SK-N-SH (cell line): Measurements from ENCODE around the gene BRDT. TPM values are rescaled to one million over a fixed set of nuclear protein-coding genes. Genes with fewer than 3 reads are reported as not detected.

Experiments used
- CTCF ChIA-PET: fragments of 300-600, 350-600 bp; formaldehyde crosslinking; extraction: SDS; loops from one replicate; lab custom pipeline; 2021; lab: Yijun Ruan, JAX
- POLR2A ChIA-PET: fragments of 350-600 bp; sonication (Branson Sonifier 250); formaldehyde crosslinking; extraction: SDS; loops from one replicate; lab custom pipeline; 2020; ENCODE audit warnings: antibody characterized with exemption, inconsistent platforms; lab: Yijun Ruan, JAX
- DNase-seq: peaks from one replicate; pipeline ENCODE4 v3.0.0; 2012
- H2AFZ ChIP-seq: fragments of 200-600 bp; sonication (generic); 2 replicates; pipeline ENCODE4 v1.8.1; 2016; ENCODE audit warnings: antibody characterized with exemption, mild to moderate bottlenecking, low read depth
- H3F3A ChIP-seq: fragments of 200-600 bp; sonication (generic); replicated peaks from 2 replicates; pipeline ENCODE3; 2016; ENCODE audit warnings: antibody characterized with exemption, mild to moderate bottlenecking; ENCODE audit not compliant: insufficient read depth
- H3K27ac ChIP-seq, 2 experiments: fragments of 200-500 bp in 1 of 2; fragments of 200-600 bp in 1 of 2; sonication (Bioruptor generic) in 1 of 2; sonication (generic), shearing (Covaris generic) in 1 of 2; 2 replicates each; pipeline versions ENCODE4 v1.5.1 to v1.6.1; 2014 to 2016; ENCODE audit warnings: low read depth in 2 of 2, inconsistent platforms in 1 of 2, low read length in 1 of 2, mild to moderate bottlenecking in 1 of 2, mixed read lengths in 1 of 2
- H3K27me3 ChIP-seq: fragments of 200-600 bp; sonication (generic), shearing (Covaris generic); 2 replicates; pipeline ENCODE4 v1.6.1; 2016; ENCODE audit warnings: mixed run types; ENCODE audit not compliant: insufficient read depth
- H3K36me3 ChIP-seq, 2 experiments: fragments of 200-500 bp in 1 of 2; fragments of 200-600 bp in 1 of 2; sonication (Bioruptor generic) in 1 of 2; sonication (generic) in 1 of 2; replicated peaks in 1 of 2; 2 replicates each; pipeline versions ENCODE3 to v1.5.1; 2014 to 2016; ENCODE audit warnings: low read length in 1 of 2, mild to moderate bottlenecking in 1 of 2; ENCODE audit not compliant: insufficient read depth in 2 of 2, control insufficient read depth in 1 of 2
- H3K4me1 ChIP-seq, 2 experiments: fragments of 200-500 bp in 1 of 2; fragments of 200-600 bp in 1 of 2; sonication (Bioruptor generic) in 1 of 2; sonication (generic), shearing (Covaris generic) in 1 of 2; 2 replicates each; pipeline versions ENCODE4 v1.5.1 to v1.6.1; 2014 to 2016; ENCODE audit warnings: low read depth in 1 of 2, low read length in 1 of 2, mixed run types in 1 of 2; ENCODE audit not compliant: insufficient read depth in 2 of 2, control insufficient read depth in 1 of 2
- H3K4me2 ChIP-seq: fragments of 200-600 bp; sonication (generic), shearing (Covaris generic); 2 replicates; pipeline ENCODE4 v1.6.1; 2017; ENCODE audit warnings: mixed run types
- H3K4me3 ChIP-seq, 2 experiments: fragments of 200-500 bp in 1 of 2; fragments of 200-600 bp in 1 of 2; sonication (Bioruptor generic) in 1 of 2; sonication (generic), shearing (Covaris generic) in 1 of 2; 2 replicates each; pipeline versions ENCODE4 v1.5.1 to v1.8.1; 2014 to 2016; ENCODE audit warnings: low read depth in 2 of 2, inconsistent platforms in 1 of 2, low read length in 1 of 2, mild to moderate bottlenecking in 1 of 2, mixed read lengths in 1 of 2, moderate library complexity in 1 of 2
- H3K79me2 ChIP-seq: fragments of 200-600 bp; sonication (generic); 2 replicates; pipeline ENCODE4 v1.8.1; 2017; ENCODE audit warnings: mild to moderate bottlenecking; ENCODE audit not compliant: insufficient read depth
- H3K9ac ChIP-seq: fragments of 200-600 bp; sonication (generic); 2 replicates; pipeline ENCODE4 v1.6.1; 2017; ENCODE audit warnings: mixed run types
- H3K9me2 ChIP-seq: fragments of 200-600 bp; sonication (generic); 2 replicates; pipeline ENCODE4 v1.6.1; 2017; ENCODE audit warnings: mixed run types
- H3K9me3 ChIP-seq: fragments of 200-600 bp; sonication (generic); 2 replicates; pipeline ENCODE4 v1.6.1; 2017; ENCODE audit warnings: mixed run types, mild to moderate bottlenecking, moderate library complexity
- H4K20me1 ChIP-seq: fragments of 200-600 bp; sonication (generic); 2 replicates; pipeline ENCODE4 v1.6.1; 2017; ENCODE audit warnings: mild to moderate bottlenecking, mixed run types; ENCODE audit not compliant: insufficient read depth
- CHD2 ChIP-seq: fragments of 150-350 bp; IDR thresholded peaks from 2 replicates; pipeline ENCODE4 v1.6.1; 2018; ENCODE audit warnings: low read length; ENCODE audit not compliant: partially characterized antibody
- ELF1 ChIP-seq: IDR thresholded peaks from 2 replicates; pipeline ENCODE4 v1.4.0; 2012
- EP300 ChIP-seq, 2 experiments: IDR thresholded peaks; 2 replicates each; pipeline versions ENCODE4 v1.4.0 to v1.6.1; 2012; ENCODE audit warnings: borderline replicate concordance in 1 of 2, low read depth in 1 of 2, low read length in 1 of 2
- EZH2phosphoT487 ChIP-seq: fragments of 200-600 bp; sonication (generic); IDR thresholded peaks from 2 replicates; pipeline ENCODE4 v1.6.1; 2017; ENCODE audit warnings: low read depth, mixed run types, mild to moderate bottlenecking, antibody characterized with exemption, moderate library complexity, borderline replicate concordance
- FOXJ3 ChIP-seq: sonication (generic); formaldehyde crosslinking; IDR thresholded peaks from 2 replicates; pipeline ENCODE4 v1.5.1; 2020; ENCODE audit warnings: mild to moderate bottlenecking, missing genetic modification reagents
- FOXM1 ChIP-seq: IDR thresholded peaks from 2 replicates; pipeline ENCODE4 v1.4.0; 2012; ENCODE audit warnings: low read depth, mild to moderate bottlenecking
- PBX3 ChIP-seq: IDR thresholded peaks from 2 replicates; pipeline ENCODE4; 2012
- POLR2AphosphoS5 ChIP-seq: IDR thresholded peaks from 2 replicates; pipeline ENCODE4 v1.6.1; 2012; ENCODE audit warnings: low read depth, low read length
- RAD21 ChIP-seq: IDR thresholded peaks from 2 replicates; pipeline ENCODE4 v1.6.1; 2012; ENCODE audit warnings: mild to moderate bottlenecking, low read length
- REST ChIP-seq: IDR thresholded peaks from 2 replicates; pipeline ENCODE4 v1.6.1; 2012; ENCODE audit warnings: mild to moderate bottlenecking, low read depth, low read length, moderate library complexity
- RFX5 ChIP-seq: IDR thresholded peaks from 2 replicates; pipeline ENCODE4 v1.6.1; 2012; ENCODE audit warnings: mild to moderate bottlenecking, improper control_type of control experiment, low read length
- TAF1 ChIP-seq: IDR thresholded peaks from 2 replicates; pipeline ENCODE4 v1.6.1; 2012; ENCODE audit warnings: low read depth, mild to moderate bottlenecking, low read length, moderate library complexity, borderline replicate concordance
- ZBTB33 ChIP-seq: IDR thresholded peaks from 2 replicates; pipeline ENCODE4 v1.4.0; 2012; ENCODE audit warnings: low read depth, borderline replicate concordance
- WGBS: methylation state at CpG from one replicate; pipeline ENCODE4 v1.1.6; 2017; ENCODE audit warnings: low lambda C conversion rate; 5-methylcytosine and 5-hydroxymethylcytosine counted together
- polyA plus RNA-seq, 3 experiments: library from polyadenylated mRNA; depleted of rRNA; stranded (reverse); fragments of >200 nt; gene quantifications; 2 replicates each; pipeline ENCODE4 v1.2.3, GENCODE V29; 2012

Gene BRDT
- polyA plus RNA-seq, 1 of the 3 experiments (the other 2 are of a cell fraction), result not detected

- peaks cover 11% of the 10 kb centered on the region; the same call in 1 of the 2 replicates for H3K27me3 ChIP-seq
- ChIA-PET CTCF (no interaction called here), POLR2A (no interaction called here)
- no peak for DNase-seq
- H3K9me2 ChIP-seq, result no peaks in the 10 kb centered on the region
- H3K4me1 ChIP-seq, result no peaks in the 10 kb centered on the region
- no peaks in the 10 kb centered on the region for H3K79me2 ChIP-seq
- no peak overlapping the region for H3K4me2 ChIP-seq
- H3K36me3 ChIP-seq, result no peaks in the 10 kb centered on the region
- no peaks in the 10 kb centered on the region for H3K9me3 ChIP-seq
- no peak overlapping the region for H2AFZ ChIP-seq
- WGBS, result 2% methylated on average over 2 of the region's 2 CpGs
- TF ChIP-seq ELF1, result no peak
- TF ChIP-seq EP300 (IDR thresholded peaks at IDR 0.05; ENCODE audit: borderline replicate concordance in 1 of 2, low read depth in 1 of 2, low read length in 1 of 2), result no peak
- TF ChIP-seq FOXJ3 (CRISPR knock-in tag), result no peak
- no peak for TF ChIP-seq PBX3
- TF ChIP-seq POLR2AphosphoS5, result no peak
- no peak for TF ChIP-seq TAF1
- TF ChIP-seq CHD2, result no peak
- no peak for TF ChIP-seq EZH2phosphoT487
- TF ChIP-seq ZBTB33, result no peak
- TF ChIP-seq REST, result no peak
- TF ChIP-seq RAD21, result no peak
- no peak for TF ChIP-seq FOXM1
- TF ChIP-seq RFX5, result no peak
- no peaks in the 10 kb centered on the region for H3F3A ChIP-seq
- no peak overlapping the region for H3K4me3 ChIP-seq
- no peak overlapping the region for H3K9ac ChIP-seq
- no peaks in the 10 kb centered on the region for H4K20me1 ChIP-seq
- H3K27ac ChIP-seq, result no peak overlapping the region
Measured at GRCh38 chr1:91952187-91952586, 3.0 kb downstream of the BRDT start.
